Lung microvascular endothelial cell (primary cell): ENCODE measurements around the gene TSPAN5. TPM values are rescaled to one million over a fixed set of nuclear protein-coding genes. Genes with fewer than 3 reads are reported as not detected.

Experiments used
- DNase-seq, 2 donors: peaks; one replicate each; pipeline versions ENCODE4 v3.0.0 to v3.0.0-alpha.2; 2010; ENCODE audit warnings: low read depth in 2 of 2
- total RNA-seq: library from RNA; depleted of rRNA; stranded (reverse); fragments of >200 nt; gene quantifications from 2 replicates; pipeline ENCODE4 v1.2.1, GENCODE V29; 2014

Gene TSPAN5
- total RNA-seq, 1 donor from 2014 or later = 83.9 TPM

DNA sequence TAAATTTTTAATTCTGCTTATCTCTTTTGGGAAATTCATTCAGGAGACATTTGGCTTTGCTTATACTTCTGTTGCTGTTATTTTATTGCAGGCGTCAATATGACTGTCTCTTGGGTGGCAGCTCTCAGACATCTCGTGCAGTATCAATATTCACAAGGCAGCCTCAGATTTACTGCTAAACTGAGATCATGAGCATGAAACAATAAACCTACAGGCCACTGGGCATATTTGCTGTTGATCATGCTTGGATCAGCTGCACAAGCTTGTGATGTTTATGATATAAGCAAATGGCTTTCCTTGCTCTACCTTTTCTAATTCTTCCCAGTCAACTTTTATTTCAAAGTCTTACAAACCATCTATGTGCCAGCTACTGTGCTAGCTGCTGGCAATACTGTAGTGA is 39.2 kb downstream of the TSPAN5 start:
- DNase-seq = no peak

DNA sequence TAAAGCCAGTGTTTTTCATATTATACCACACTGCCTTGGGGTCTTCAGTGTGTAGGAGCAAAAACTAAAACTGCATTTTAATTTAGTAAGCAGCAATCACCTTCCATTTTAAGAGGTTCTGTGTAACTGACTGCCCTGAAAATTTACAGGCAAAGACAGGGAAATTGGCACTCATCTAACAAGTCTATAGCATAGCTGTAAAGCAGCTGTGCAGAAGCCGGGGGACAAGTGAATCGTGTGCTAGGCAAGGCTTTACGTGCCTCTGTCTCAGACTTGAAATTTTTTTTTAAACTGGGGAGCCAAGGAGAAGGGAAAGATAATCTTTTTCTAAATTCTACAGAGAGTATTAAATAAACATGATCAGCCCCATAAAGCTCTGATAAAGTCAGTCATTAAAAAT is 39.7 kb downstream of the TSPAN5 start:
- DNase-seq = no peak

DNA sequence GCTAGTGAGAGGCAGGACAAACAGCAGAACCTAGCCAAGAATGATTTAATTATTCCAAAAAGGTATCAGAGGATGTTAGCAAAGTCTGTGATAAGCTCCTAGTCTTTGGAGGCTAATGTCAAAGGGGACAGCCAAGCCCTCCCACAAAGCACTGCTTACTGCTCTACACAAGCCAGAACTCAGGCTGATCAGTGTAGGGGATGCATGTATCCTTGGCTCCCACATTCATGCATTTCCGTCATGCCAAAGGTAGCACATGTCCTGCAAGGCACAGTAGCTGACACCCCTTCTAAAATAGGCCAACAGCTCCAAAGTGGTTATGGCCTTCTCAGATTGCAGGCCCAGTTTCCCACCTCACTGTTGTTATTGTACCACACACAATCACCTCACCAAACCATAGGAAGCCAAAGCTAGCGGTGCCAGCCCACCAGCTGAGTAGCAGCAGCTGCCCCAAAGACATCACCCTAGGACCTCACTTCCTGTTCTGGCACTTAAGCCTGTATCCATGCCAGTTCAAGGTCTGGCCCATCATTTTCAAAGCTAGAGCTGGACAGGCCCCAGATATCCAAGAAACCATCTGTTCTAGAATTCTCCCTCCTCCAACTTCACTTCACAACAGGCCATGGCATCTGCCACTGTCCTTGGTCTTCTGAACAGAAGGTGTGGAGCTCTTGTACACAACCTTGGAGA is 40.9 kb downstream of the TSPAN5 start:
- peak in 1 of 2 donors; percentile 25 for DNase-seq

DNA sequence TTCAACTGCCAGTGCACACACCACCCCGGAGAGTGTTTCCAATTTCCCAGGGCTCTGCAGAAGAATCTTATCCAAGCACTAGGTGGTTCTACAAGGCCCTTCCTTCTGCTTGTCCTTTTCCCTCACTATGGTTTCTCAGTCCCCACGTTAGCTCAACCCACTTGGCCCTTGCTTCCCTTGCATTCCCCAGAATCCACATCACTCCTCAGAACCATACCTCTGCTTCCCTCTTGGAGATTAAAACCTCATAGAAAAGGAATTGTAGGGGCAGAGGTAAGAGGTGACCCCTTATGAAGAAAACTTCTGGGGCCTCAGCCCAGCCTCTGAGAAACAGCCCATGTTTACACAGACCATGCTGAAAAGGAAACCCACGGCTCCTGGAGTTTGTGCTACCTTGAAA is 42.4 kb downstream of the TSPAN5 start:
- DNase-seq = no peak

DNA sequence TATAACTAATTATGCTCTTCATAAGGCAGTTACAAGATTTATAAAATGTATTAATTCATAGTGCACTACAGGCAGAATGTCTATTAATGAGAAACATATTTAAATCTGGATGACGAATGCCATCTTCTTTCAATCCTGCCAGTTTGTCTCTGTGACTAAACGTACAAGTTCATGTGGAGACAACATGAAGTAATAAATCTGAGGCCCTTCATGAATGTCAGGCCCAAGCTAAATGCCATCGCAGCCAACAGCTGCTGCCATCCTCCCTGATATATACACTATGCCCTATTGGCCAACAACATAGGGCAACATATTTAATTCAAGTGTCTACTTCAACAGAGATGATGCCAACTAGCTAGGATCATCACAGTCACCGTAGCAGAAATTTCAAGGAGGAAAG is 43.7 kb downstream of the TSPAN5 start:
- no peak for DNase-seq

DNA sequence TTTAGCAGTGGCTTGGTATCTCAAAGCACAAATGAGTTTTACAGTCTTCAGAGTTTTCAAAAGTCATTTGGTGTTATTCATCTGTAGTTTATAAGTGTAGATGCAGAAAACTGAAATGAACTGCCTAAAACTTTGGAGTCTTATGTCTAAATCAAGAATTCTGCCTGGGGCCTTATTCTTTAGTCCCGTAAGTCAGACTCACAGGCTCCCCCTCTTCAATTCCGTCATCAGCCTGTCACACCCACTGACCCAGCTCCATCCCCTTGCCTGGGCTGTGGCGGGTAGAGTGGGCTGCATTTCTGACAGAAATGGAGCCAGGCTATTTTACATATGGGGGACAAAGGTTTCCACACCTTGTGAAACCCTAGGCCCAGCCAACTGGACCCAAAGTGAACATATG is 44.3 kb downstream of the TSPAN5 start:
- DNase-seq = no peak

DNA sequence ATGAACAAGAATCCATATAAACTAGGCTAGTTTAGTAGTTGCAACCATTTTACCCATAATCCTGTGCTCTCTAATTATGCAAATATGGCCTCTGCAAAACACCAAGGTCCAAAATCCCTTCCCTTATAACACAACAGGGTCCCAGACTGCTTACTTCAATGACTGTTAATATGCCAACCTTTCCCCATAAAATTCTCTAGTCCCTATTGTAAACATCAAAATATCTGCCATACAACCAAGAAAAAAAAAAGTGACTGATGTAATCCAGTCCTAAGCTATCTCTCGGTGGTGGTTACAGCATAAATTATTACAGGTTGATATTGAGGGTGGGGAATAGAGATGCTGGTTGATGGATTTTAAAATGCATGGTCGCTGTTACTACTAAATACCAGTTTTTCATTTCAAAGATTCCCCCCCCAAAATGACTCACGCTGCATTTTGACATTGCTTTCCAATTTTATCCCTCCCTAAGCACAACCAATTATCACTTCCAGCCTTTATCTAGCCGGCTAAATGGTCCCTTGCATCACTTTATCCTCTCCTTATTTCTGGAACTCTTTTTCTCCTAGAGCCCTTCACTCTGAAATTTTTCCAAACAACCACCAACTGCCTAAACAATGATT is 44.8 kb downstream of the TSPAN5 start:
- no peak for DNase-seq

DNA sequence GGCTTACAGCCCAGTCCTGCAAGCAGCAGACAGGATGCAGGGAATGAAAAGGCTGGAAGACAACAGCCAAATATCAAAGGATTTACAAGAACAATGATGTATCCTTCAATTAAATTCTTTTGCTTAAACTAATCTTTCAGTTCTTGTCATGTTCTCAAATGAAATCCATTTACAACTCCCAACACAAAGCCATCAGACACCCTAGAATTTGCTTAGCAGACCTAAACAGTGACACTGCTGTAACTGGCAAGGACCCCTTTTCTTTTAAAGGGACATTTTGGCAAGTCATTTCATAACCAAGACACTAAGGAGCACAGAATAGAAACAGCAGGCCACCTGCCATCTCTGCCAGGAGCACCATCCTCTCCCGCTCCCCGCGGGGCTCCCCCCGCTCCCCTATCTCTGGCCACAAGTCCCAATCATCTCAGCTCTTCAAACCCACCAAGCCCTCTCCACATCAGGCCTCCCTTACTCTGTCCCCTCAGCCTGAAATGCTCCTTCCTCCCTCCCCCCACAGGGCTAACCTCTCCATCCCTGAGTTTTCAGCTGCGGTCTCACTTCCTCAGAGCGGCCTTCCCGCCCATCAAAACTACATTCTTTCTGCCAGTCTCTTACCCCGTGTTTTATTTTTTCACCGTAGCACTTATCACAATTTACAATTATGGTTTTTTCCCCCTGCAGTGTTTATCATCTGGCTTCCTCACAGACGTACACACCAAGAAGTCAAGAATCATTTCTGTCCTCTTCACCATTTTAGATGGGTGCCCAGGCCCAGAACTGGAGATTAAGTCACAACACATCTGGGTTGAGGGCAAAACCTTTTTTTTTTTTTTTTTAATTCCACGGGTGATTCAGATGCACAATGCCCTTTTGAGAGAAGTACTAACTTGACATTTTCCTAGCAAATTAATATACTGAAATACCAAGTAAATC is 45.8 kb downstream of the TSPAN5 start:
- DNase-seq = no peak

DNA sequence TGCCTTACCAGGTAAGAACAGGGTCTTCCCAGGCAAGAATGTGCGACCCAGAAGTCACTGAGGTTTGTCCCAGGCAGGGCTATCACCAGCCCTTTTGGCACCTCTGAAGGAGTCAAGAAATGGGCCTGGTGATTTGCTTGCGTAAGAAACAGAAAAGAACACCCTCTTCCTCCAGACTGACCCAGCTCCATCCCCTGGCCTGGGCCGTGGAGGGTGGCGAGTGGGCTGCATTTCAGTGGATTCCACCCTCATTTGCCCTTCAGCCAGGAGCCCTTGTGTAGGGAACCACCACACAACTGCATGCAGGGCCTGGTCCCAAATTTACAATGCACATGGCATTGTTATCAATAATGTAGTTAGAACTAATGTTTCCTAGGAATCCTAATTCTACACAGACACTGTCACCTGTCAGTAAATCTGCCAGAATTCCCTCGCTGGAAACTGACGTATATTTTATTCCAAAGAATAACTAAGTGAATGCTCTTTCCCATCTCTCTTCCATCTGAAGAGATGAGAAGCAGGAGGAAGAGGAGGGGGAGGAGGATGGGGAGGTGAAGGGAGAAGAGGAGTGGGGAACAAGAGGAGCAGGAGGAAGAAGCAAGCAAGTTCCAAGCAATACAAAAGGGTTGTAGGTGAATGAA is 46.6 kb downstream of the TSPAN5 start:
- DNase-seq = no peak

DNA sequence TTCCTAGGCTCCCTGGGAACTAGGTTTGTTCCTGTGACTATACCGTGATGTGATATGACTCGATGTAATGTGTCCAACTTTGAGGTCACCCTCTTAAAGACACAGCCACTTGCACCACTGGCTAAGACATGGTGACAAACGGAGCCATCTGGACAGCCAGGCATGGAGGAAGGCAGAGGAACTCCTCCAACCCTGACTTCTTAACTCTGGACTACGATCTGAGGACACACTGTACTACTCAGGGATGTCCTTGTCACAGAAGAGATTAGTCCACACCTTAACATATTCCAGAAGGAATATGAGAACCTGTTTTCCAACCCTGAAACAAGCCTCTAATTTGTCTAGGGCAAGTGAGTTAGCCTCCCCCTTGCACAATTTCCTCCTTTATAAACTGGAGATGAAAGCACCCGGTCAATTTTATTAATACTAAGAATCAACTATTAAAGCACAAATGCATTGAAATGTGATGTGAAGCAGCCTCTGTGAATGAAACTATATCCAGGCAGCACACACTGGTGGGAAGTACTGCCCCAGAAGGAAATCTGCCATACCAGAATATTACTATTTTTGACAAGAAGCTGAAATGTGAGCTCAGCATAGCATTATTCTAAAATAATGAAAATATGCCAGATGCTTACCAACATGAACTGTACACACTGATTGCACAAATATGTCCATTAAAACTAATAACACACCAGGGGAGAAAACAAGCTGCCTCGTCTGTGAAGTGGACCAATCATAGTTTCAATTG is 47.3 kb downstream of the TSPAN5 start:
- no peak for DNase-seq

DNA sequence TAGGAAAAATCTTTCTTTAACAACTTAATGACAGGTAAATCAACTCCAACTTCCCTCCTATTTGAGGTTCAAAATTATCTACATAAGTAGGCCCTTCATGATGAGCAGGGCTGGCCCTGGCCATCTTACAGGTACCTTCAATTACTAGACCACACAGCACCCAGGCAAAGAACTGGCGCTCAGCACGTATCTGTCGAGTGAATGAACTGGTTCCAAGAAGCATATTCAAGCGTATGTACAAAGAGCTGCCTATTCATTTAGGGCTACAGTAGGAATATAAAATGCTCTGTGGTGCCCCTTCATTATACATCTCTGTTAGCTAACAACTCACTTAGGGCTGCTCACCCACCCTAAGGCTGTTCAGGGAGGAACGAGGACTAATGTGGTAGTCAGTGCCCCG is 48.0 kb downstream of the TSPAN5 start:
- DNase-seq = no peak

DNA sequence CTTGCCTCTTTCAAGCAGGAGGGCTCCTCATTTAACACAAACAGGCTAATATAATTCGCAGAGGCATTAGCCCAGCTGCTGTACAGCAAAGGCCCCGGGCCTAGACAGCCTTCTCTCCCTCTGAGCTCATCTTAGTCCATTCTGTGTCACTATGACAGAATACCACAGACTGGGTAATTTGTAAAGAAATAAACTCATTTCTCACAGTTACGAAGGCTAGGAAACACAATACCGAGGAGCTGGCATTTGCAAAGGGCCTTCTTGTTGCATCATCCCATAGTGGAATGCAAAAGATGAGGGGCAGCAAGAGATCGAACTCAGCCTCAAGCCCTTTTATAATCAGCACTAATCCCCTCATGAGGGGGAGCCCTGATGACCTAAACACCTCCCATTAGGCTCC is 48.5 kb downstream of the TSPAN5 start:
- no peak for DNase-seq

DNA sequence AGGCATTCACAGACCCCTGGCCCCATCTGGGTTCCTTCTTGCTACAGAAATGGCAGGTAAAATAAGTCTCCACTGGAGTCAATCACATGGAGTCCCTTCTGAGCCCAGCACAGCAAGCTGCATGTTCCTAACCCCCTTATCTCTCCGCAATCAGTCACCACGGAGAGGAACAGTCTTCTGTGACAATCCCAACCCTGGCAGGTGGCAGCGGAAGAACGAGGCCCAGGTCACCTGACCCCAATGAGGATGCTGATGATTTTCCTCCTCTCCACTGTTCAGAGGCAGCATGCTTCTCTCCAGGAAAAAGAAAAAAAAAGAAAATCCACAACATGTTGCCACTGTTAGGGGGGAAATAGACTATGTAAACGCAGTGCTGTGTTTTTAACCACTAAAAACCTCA is 50.1 kb downstream of the TSPAN5 start:
- peak in 1 of 2 donors; percentile 31 for DNase-seq

DNA sequence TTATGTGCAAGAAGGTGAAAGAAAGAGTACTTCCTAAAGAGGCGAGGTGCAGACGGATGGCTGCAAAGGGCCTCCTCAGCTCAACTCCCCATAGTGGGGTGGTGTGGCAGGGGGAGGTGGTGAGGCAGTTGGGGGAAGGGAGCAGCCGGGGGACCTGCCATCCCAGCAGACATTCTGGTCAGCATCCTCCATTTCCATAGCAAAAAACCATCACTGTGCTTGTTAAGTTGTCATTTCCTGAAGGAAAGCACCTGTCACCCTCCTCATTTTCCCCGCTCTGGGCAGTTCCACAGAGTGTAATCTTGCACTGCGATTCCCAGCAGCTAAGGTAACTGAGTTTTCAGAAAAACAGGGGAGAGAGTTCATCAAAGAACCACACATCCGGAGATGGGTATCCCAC is 51.5 kb downstream of the TSPAN5 start:
- DNase-seq = no peak

DNA sequence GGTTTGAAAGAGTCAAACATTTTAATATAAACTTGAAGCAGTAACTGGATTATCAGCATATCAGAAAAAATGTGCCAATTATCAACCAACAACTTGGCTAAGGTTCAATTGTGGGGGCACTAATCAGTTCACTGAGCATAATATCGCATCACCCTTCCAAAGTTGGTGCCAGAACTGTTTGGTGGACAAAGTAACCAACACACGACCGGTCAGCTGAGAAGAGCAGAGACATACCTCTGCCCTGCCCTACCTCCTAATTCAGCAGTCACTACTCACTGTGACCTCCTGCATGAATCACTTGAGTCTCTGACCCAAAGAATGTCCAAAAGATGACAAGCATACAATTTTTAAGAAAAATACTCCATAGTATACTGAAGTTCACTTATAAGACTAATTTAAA is 53.2 kb downstream of the TSPAN5 start:
- no peak for DNase-seq

DNA sequence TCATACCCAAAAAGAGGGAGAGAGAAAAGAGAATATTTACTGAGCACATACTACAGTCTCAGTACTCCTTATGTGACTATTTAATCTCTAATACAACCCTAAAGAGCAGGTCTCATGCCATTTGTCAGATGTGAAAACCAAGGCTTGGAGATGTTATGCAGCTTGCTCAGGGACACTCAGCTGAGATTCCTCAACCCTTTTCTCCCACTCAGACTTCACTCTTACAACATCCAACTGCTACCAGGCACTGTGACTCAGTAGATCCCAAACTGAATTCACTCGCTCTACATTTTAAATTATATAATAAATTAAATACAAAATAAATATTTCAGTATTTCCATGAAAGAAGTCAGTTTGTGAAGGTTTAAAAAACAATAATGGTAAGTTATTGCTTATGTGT is 53.7 kb downstream of the TSPAN5 start:
- no peak for DNase-seq

DNA sequence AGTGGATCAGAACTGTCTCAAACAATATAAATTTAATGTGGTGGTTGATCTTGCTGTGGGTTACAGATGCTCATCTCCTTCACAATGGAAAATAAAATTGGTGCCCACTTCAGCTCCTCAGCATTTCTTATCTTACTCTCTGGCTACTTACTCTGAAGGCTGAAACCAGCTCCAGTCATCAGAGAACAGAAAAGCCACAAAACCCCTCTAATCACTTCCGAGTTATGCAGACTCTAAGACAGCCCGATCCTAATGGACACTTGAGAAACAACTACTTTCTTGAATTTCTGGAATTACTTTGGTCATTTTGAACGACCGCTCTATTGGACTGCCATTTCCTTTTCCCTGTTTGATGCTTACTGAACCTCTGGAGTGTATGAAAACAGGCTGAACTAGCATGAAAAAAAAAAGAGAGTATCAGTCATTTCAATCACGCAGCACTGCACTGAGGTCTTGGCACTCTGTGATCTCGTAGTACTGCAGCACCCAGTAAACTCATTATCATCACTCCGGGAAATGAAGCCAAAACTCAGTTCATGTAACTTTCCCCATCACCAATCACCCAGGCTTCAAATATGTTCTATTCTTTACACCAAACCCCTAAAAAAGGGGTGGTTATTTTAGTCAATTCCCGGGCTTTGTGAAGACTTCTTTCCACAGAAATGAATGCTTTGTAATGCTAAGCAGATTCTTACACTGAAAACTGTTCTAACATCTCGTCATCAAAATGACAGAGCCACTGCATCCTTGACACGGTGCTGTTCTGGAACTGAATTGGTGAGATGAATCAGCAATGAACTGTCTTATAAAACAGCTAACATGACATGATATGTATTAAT is 54.5 kb downstream of the TSPAN5 start:
- no peak for DNase-seq

DNA sequence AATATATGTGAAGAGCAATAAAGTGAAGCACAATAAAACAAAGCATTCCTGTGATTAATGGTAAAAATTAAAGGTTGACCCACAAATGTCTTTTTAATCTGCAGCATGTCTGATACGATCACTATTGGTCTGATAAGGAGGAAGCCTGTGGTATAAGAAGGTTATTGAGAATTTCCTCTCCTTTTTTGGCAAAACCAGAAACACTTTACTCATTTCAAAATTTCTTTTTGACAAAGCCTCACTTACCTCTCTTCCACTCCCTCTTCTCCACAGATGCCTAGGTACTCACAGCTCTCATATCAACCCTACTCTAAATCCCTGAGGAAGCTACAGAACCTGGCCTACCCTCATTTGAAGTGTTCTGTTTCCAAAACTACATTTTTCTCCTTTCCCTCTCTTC is 56.1 kb downstream of the TSPAN5 start:
- DNase-seq = no peak

DNA sequence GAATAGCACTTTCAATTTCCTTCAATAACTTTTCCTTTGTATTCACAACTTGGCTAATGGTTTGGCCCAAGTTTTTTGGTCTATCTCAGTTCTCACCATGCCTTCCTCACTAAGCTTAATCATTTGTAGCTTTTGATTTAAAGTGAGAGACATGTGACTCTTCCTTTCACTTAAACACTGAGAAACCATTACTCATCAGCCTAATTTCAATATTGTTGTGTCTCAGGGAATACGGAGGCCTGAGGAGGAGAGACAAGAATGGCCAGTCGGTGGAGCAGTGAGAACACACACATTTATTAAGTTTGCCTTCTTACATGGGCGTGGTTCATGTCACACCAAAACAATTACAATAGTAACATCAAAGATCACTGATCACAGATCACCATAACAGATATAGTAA is 56.7 kb downstream of the TSPAN5 start:
- DNase-seq = peak in 1 of 2 donors; percentile 74

DNA sequence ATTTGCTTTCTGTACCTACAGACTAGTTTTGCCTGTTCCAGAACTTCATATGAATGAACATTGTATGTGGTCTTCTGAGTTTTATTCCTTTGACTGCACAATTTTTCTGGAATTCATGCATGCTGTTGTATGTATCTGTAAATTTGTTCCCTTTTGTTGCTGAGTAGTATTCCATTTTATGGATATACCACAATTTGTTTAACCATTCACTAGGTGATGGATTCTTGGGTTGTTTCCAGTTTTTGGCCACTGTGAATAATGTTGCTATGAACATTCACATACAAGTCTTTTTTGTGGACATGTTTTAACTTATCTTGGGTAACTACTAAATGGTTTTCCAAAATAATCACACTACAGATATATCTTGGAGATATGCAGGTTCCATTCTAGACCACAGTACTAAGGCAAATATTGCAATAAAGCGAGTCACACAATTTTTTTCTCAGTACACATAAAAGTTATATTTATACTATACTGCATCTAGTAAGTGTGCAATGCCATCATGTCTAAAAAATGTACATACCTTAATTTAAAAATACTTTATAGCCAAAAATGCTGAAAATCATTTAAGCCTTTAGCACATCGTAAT is 58.7 kb downstream of the TSPAN5 start:
- no peak for DNase-seq
